Chondrocyte (in vitro differentiated cells): ENCODE measurements around the gene SLC6A11. TPM values are rescaled to one million over a fixed set of nuclear protein-coding genes. Genes with fewer than 3 reads are reported as not detected.

Experiments
- DNase-seq: peaks from one replicate; pipeline ENCODE4 v3.0.0; 2021; ENCODE audit warnings: mixed read lengths, low spot score
- H3K27ac Mint-ChIP-seq: one replicate; pipeline ENCODE4 v1.8.0; 2021; ENCODE audit warnings: mild to moderate bottlenecking, moderate library complexity, mixed read lengths; ENCODE audit not compliant: unreplicated experiment
- H3K27me3 Mint-ChIP-seq: 2 replicates; pipeline ENCODE4 v1.8.0; 2021; ENCODE audit warnings: low read depth, mixed read lengths
- H3K36me3 Mint-ChIP-seq: 2 replicates; pipeline ENCODE4 v1.8.0; 2021; ENCODE audit warnings: low read depth, mixed read lengths
- H3K4me1 Mint-ChIP-seq: 2 replicates; pipeline ENCODE4 v1.8.0; 2021; ENCODE audit warnings: low read depth, mild to moderate bottlenecking, mixed read lengths
- H3K4me3 Mint-ChIP-seq: one replicate; pipeline ENCODE4 v1.8.0; 2021; ENCODE audit warnings: mild to moderate bottlenecking, moderate library complexity, mixed read lengths; ENCODE audit not compliant: unreplicated experiment
- H3K9me3 Mint-ChIP-seq: 2 replicates; pipeline ENCODE4 v1.8.0; 2021; ENCODE audit warnings: low read depth, mixed read lengths
- total RNA-seq: library from RNA; stranded (reverse); gene quantifications from 3 replicates; pipeline ENCODE4 v1.2.1, GENCODE V29; 2021
- TF ChIP-seq, protein P1 (sequence below): fragments of 200-600 bp; sonication (generic); IDR thresholded peaks from 2 replicates; pipeline ENCODE4 v1.5.0; 2021; ENCODE audit warnings: antibody characterized with exemption, mild to moderate bottlenecking, moderate library complexity

Gene SLC6A11
- total RNA-seq, 1 donor from 2014 or later, result not detected

DNA sequence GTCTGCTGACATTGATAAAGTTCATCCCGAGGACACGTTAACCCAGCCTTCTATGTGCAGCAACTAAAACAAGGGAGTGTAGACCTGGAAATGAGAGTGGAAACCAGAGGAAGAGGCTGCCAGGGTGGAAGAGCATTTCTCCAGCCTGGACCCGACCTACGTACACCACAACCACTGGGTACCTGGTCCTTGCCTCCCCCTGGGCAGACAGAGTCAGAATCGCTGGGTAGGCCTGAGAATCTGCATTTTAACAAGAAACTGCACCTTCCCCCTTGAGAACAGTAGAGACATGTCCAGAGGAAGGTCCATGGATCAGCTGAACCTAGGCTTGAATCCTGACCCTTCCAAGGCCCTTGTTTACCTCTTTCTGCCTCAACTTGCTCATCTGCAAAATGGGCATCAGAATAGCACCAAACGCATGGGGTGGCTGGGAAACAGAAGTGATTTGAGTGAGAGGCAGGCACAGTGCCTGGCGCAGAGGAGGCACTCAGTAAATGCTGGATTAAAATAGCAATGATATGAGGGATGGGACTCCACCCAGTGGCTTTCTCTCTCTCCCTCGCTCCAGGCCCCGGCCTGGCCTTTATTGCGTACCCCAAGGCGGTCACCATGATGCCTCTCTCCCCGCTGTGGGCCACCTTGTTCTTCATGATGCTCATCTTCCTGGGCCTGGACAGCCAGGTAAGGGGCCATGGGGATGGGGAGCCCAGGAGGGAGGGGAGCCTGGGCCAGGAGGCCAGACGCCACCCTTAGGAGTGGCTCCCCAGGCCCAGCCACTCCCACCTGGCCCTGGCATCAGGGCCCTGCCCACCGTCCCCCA lies 109.6 kb downstream of the SLC6A11 start:
- no peak overlapping the region for H3K4me3 Mint-ChIP-seq
- H3K36me3 Mint-ChIP-seq, result peaks cover 3% of the 10 kb centered on the region
- H3K27ac Mint-ChIP-seq, result no peak overlapping the region
- H3K9me3 Mint-ChIP-seq, result peaks cover 16% of the 10 kb centered on the region
- peaks cover 44% of the 10 kb centered on the region for H3K27me3 Mint-ChIP-seq
- TF ChIP-seq, protein P1, sequence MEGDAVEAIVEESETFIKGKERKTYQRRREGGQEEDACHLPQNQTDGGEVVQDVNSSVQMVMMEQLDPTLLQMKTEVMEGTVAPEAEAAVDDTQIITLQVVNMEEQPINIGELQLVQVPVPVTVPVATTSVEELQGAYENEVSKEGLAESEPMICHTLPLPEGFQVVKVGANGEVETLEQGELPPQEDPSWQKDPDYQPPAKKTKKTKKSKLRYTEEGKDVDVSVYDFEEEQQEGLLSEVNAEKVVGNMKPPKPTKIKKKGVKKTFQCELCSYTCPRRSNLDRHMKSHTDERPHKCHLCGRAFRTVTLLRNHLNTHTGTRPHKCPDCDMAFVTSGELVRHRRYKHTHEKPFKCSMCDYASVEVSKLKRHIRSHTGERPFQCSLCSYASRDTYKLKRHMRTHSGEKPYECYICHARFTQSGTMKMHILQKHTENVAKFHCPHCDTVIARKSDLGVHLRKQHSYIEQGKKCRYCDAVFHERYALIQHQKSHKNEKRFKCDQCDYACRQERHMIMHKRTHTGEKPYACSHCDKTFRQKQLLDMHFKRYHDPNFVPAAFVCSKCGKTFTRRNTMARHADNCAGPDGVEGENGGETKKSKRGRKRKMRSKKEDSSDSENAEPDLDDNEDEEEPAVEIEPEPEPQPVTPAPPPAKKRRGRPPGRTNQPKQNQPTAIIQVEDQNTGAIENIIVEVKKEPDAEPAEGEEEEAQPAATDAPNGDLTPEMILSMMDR, result no peak
- peaks cover 5% of the 10 kb centered on the region for H3K4me1 Mint-ChIP-seq
- DNase-seq, result no peak

DNA sequence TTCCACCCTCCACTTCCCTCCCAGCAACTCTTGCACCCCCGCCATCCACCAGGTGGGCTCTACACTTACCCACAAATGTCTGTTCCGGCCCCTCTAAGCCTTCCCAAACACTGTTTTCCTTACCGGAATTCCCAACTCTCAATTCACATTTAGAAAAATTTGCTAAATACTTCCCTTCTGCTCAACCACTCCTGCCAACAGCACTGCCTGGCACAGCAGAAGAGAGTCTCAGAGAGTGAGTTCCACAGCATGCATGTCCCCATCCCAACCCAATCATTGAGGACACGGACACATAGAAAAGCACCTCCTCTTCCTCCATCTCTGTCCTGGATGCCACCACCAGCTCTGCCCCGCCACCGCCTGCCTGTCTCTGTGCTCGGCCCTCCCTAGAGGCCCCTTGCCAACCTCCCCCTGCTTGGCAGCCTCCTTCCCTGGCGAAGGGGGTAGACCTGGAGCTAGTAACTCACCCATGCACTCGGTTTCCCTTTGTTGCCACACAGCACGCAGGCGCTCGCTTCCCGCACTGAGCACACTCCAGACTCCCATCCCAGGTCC lies 110.3 kb downstream of the SLC6A11 start:
- peaks cover 38% of the 10 kb centered on the region for H3K27me3 Mint-ChIP-seq
- H3K4me3 Mint-ChIP-seq, result no peak overlapping the region
- no peak overlapping the region for H3K27ac Mint-ChIP-seq
- no peak for DNase-seq
- peaks cover 3% of the 10 kb centered on the region for H3K36me3 Mint-ChIP-seq
- peaks cover 5% of the 10 kb centered on the region for H3K4me1 Mint-ChIP-seq
- peaks cover 12% of the 10 kb centered on the region for H3K9me3 Mint-ChIP-seq
- TF ChIP-seq, protein P1, result no peak

DNA sequence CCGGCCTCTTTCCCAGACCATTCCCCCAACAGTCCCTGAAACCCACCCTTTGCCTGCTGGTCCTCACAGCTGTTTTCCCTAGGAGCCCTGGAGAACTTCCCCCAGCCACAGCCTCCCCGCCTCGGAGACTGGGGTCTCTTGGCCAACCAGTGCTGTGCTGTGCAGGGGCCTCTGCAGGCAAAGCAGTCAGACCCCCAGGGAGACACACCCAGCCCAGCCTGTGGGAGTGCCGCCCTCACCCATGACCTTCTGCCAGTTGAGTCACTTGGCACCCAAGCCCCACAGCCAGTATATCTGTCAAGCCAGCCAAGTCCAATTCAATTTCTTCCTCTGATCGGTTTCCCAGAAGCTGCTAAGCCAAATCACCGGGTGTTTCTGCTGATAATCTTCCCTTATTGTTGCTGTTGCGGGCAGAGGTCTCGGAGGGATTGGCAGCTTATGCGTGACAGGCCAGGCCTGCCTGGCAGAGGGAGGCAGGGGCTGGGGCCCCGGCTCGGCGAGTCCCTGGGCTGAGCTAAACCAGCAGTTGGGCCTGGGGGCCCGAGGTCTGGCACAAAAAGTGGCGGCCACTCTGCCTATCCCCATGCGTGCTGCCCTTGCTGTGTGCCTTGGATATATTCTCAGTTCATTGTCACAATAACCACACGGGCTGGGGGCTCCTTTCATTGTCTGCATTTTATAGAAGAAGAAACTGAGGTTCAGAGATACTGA lies 110.9 kb downstream of the SLC6A11 start:
- TF ChIP-seq, protein P1, result no peak
- peaks cover 8% of the 10 kb centered on the region for H3K9me3 Mint-ChIP-seq
- H3K36me3 Mint-ChIP-seq, result peaks cover 3% of the 10 kb centered on the region
- no peak overlapping the region for H3K4me3 Mint-ChIP-seq
- peaks cover 33% of the 10 kb centered on the region for H3K27me3 Mint-ChIP-seq
- peaks cover 5% of the 10 kb centered on the region for H3K4me1 Mint-ChIP-seq
- no peak for DNase-seq
- H3K27ac Mint-ChIP-seq, result no peak overlapping the region

DNA sequence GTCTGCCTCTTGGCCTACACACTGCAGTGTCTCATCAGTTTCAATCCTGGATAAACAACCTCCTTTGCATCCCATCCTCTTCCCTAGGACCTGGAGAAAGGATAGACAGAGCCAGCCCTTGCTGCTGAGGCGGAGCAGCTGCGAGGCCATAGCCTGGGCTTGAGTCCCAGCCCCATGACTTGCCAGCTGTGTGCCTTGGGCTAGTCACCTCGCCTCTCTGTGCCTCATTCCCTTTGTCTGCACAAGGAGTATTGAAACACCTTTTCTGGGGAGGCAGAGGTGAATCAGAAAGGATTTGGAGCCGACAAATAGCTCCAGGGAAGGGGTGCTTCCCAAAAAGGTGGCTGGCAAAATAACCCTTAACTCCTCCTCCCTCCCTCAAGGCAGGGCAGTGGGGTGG lies 111.5 kb downstream of the SLC6A11 start:
- no peak overlapping the region for H3K27ac Mint-ChIP-seq
- peaks cover 29% of the 10 kb centered on the region for H3K27me3 Mint-ChIP-seq
- peaks cover 8% of the 10 kb centered on the region for H3K9me3 Mint-ChIP-seq
- H3K4me1 Mint-ChIP-seq, result peaks cover 5% of the 10 kb centered on the region
- no peak overlapping the region for H3K4me3 Mint-ChIP-seq
- DNase-seq, result no peak
- TF ChIP-seq, protein P1, result no peak
- peaks cover 1% of the 10 kb centered on the region for H3K36me3 Mint-ChIP-seq

DNA sequence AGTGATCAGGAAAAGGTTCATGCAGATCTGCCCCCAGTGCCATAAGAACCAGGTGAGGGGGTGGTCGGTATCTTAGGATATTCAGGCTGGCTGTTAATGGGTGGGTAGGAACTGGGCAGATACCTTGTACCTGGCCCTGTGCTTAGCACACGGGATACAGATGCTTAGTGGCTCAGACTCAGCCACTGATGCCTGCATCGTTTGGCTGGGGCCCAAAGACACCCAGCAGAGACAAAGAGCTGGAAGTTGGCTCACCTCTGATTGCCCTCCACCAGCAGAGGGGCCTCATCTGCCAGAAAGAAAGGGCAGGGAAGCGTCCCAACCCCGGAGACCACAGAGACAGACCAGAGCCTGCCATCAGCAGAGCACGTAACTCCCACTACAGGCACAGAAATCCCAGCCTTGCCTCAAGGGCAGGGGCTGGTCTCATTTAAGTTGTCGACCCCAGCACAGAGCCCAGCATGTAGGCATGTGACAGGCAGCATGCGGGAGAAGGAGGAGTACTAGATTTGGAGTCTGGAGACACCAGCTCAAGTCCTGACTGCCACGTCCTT lies 112.5 kb downstream of the SLC6A11 start:
- Mint-ChIP-seq H3K27ac (no peak overlapping the region), H3K9me3 (peaks cover 8% of the 10 kb centered on the region), H3K36me3 (peaks cover 1% of the 10 kb centered on the region), H3K4me1 (peaks cover 9% of the 10 kb centered on the region), H3K27me3 (peaks cover 23% of the 10 kb centered on the region), H3K4me3 (no peak overlapping the region)
- TF ChIP-seq, protein P1, result no peak
- DNase-seq, result no peak
